Measurements from ENCODE around the gene PCDHGB2. TPM values are rescaled to one million over a fixed set of nuclear protein-coding genes. Genes with fewer than 3 reads are reported as not detected.

Gene PCDHGB2
- polyA plus RNA-seq, result 0.30 and 0.43 TPM in 2 replicates
- polyA minus RNA-seq, result 2.2 TPM in 2 replicates

DNA sequence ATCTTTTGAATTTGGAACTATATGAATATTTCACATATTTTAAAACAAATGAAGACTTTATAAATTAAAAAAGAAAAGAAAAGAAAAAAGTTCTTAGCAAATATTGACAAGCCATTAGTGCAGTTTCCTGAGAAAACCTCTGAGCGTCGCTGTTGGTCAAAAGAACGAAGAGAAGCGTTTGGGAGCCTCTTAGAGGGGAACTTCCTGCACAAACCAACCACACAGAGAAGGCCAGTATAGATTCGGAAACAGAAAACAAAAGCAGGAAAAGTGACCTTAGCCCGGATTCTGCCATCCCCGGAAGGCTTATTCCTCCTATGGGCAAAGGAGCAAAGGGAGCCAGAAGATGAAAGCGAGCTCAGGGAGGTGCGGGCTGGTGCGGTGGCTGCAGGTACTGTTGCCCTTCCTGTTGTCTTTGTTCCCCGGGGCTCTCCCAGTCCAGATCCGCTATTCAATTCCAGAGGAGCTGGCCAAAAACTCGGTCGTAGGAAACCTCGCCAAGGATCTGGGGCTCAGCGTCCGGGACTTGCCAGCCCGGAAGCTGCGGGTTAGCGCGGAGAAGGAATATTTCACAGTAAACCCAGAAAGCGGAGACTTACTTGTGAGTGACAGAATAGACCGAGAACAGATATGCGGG lies at the start of gene PCDHGB2:
Gene PCDHGB2 (plus strand): TSS at position 205 of the 637 bp plus-strand sequence. CDS start 142 bp downstream, at position 347.
- peaks cover 48% of the 10 kb centered on the region for H3K9me3 ChIP-seq (ENCODE audit: low read length)
- H2AFZ ChIP-seq (ENCODE audit: low read depth, low read length), result no peak within 1 kb of the TSS
- H3K4me3 ChIP-seq (ENCODE audit: low read length), result no peak within 1 kb of the TSS
- H3K9me2 ChIP-seq (ENCODE audit: insufficient read depth, low read length), result no peaks in the 10 kb centered on the region
- H3K9ac ChIP-seq (ENCODE audit: low read length), result no peak within 1 kb of the TSS
- H3K27me3 ChIP-seq (ENCODE audit: insufficient read depth, low read depth, low read length), result no peaks in the 10 kb centered on the region
- H3K27ac ChIP-seq (ENCODE audit: low read length), result no peak within 1 kb of the TSS
- H3K36me3 ChIP-seq (ENCODE audit: insufficient read depth, low read length), result no peaks in the 10 kb centered on the region
- no peak within 1 kb of the TSS for H3K4me2 ChIP-seq (ENCODE audit: low read length)
- TF ChIP-seq EZH2 (IDR thresholded peaks at IDR 0.05; ENCODE audit: borderline replicate concordance, insufficient read depth, low read length, poor library complexity, severe bottlenecking), result no peak
- TF ChIP-seq SMC3 (conservative IDR thresholded peaks at IDR 0.05; ENCODE audit: poor library complexity), result no peak
- TF ChIP-seq EP300 (conservative IDR thresholded peaks at IDR 0.05; ENCODE audit: poor library complexity, severe bottlenecking), result no peak
- TF ChIP-seq TAF1 (IDR thresholded peaks at IDR 0.05; ENCODE audit: low read depth), result no peak
- TF ChIP-seq MXI1 (conservative IDR thresholded peaks at IDR 0.05; ENCODE audit: poor library complexity, severe bottlenecking), result no peak
- no peak for TF ChIP-seq RAD21 (conservative IDR thresholded peaks at IDR 0.05)
- TF ChIP-seq, protein P1, sequence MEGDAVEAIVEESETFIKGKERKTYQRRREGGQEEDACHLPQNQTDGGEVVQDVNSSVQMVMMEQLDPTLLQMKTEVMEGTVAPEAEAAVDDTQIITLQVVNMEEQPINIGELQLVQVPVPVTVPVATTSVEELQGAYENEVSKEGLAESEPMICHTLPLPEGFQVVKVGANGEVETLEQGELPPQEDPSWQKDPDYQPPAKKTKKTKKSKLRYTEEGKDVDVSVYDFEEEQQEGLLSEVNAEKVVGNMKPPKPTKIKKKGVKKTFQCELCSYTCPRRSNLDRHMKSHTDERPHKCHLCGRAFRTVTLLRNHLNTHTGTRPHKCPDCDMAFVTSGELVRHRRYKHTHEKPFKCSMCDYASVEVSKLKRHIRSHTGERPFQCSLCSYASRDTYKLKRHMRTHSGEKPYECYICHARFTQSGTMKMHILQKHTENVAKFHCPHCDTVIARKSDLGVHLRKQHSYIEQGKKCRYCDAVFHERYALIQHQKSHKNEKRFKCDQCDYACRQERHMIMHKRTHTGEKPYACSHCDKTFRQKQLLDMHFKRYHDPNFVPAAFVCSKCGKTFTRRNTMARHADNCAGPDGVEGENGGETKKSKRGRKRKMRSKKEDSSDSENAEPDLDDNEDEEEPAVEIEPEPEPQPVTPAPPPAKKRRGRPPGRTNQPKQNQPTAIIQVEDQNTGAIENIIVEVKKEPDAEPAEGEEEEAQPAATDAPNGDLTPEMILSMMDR (IDR thresholded peaks at IDR 0.05; ENCODE audit: poor library complexity, severe bottlenecking), result no peak
- no peak for TF ChIP-seq POLR2AphosphoS5 (IDR thresholded peaks at IDR 0.05)
- TF ChIP-seq REST (IDR thresholded peaks at IDR 0.05; ENCODE audit: borderline replicate concordance), result no peak
- H3K79me2 ChIP-seq (replicated peaks; ENCODE audit: insufficient read depth, low read length), result no peaks in the 10 kb centered on the region
- no peaks in the 10 kb centered on the region for H4K20me1 ChIP-seq (ENCODE audit: insufficient read depth)
- no peaks in the 10 kb centered on the region for H3F3A ChIP-seq (ENCODE audit: insufficient read depth, low read length, poor library complexity, severe bottlenecking)

DNA sequence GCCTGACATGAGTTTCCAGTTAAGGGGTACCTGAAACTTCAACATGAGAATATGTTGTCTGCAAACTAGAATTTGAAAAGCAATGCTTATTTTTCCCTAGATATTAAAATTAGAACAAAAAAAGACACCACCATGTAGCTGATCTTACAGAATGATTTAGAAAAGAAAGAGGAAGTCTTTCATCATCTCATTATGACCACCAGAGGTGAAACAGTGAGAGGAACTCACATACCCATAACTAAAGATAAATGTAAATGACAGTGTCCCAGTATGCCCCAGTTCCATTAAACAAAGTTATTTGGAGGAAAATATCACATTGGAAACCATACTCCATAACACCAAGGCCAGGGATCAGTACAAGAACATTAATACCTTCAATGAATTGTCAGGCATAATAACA lies 46.1 kb upstream of the PCDHGB2 start:
- peaks cover 40% of the 10 kb centered on the region for H3K9me3 ChIP-seq (ENCODE audit: low read length)

More for the DNA sequence above, 46.1 kb upstream of the PCDHGB2 start:
- Histone ChIP-seq H3K4me3 (ENCODE audit: low read length) (no peak overlapping the region), H3K36me3 (ENCODE audit: insufficient read depth, low read length) (peaks cover 40% of the 10 kb centered on the region), H3F3A (ENCODE audit: insufficient read depth, low read length, poor library complexity, severe bottlenecking) (no peaks in the 10 kb centered on the region), H2AFZ (ENCODE audit: low read depth, low read length) (no peak overlapping the region), H3K4me2 (ENCODE audit: low read length) (no peak overlapping the region), H3K9me2 (ENCODE audit: insufficient read depth, low read length) (no peaks in the 10 kb centered on the region), H3K27me3 (ENCODE audit: insufficient read depth, low read depth, low read length) (no peaks in the 10 kb centered on the region), H3K27ac (ENCODE audit: low read length) (no peak overlapping the region), H3K79me2 (replicated peaks; ENCODE audit: insufficient read depth, low read length) (peaks cover 42% of the 10 kb centered on the region), H3K9ac (ENCODE audit: low read length) (no peak overlapping the region), H4K20me1 (ENCODE audit: insufficient read depth) (no peaks in the 10 kb centered on the region)
- TF ChIP-seq EZH2 (IDR thresholded peaks at IDR 0.05; ENCODE audit: borderline replicate concordance, insufficient read depth, low read length, poor library complexity, severe bottlenecking) (no peak), MXI1 (conservative IDR thresholded peaks at IDR 0.05; ENCODE audit: poor library complexity, severe bottlenecking) (no peak), SMC3 (conservative IDR thresholded peaks at IDR 0.05; ENCODE audit: poor library complexity) (no peak), RAD21 (conservative IDR thresholded peaks at IDR 0.05) (no peak), EP300 (conservative IDR thresholded peaks at IDR 0.05; ENCODE audit: poor library complexity, severe bottlenecking) (no peak), REST (IDR thresholded peaks at IDR 0.05; ENCODE audit: borderline replicate concordance) (no peak)
- TF ChIP-seq, protein P1 (IDR thresholded peaks at IDR 0.05; ENCODE audit: poor library complexity, severe bottlenecking), result no peak
